Right lobe of liver (tissue), 4 donors: ENCODE measurements around the gene TNXB.
"Not testable (repeated sequence)": the region's sequence is repeated elsewhere in the genome, so short reads cannot be mapped to it uniquely, and the experiment has no call there.

ENCODE experiments used
- POLR2A ChIP-seq: fragments of 450-650 bp; IDR thresholded peaks from one replicate; pipeline ENCODE4 v1.6.1; 2017; ENCODE audit warnings: antibody characterized with exemption, mild to moderate bottlenecking
- TF ChIP-seq, protein P1 (sequence below), 4 donors: fragments of 200-600 bp in 3 of 4; fragments of 450-650 bp in 1 of 4; IDR thresholded peaks; one replicate each; pipeline versions ENCODE4 v1.5.1 to v1.8.0; 2016 to 2022; ENCODE audit warnings: antibody characterized with exemption in 4 of 4, mild to moderate bottlenecking in 2 of 4
- donor health status: DM: no; HTN: no; CAD: no.
- donor health status: DM: no; HTN: no; CAD: no.
- donor health status: DM: no; HTN: yes; CAD: no.

DNA sequence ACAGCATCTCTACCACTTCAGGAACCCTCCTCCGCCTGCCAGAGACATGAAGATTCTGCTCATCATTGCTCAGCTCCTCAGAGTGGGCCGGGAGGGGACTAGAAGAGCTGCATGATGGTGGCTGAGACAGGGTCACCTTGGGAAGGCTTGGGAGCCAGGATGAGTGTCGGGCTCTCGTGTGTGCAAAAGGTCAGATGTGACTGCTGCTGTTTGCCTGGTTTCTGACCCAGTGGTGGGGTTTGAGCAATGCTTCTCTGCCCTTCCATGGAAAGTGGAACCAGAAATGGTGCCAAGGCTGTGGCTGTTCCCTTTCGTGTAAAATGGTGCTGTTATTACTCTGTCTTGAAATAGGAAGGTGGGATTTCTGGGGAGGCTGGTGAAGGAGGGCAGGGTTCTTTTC lies 95.4 kb downstream of the TNXB start:
- TF ChIP-seq, protein P1, sequence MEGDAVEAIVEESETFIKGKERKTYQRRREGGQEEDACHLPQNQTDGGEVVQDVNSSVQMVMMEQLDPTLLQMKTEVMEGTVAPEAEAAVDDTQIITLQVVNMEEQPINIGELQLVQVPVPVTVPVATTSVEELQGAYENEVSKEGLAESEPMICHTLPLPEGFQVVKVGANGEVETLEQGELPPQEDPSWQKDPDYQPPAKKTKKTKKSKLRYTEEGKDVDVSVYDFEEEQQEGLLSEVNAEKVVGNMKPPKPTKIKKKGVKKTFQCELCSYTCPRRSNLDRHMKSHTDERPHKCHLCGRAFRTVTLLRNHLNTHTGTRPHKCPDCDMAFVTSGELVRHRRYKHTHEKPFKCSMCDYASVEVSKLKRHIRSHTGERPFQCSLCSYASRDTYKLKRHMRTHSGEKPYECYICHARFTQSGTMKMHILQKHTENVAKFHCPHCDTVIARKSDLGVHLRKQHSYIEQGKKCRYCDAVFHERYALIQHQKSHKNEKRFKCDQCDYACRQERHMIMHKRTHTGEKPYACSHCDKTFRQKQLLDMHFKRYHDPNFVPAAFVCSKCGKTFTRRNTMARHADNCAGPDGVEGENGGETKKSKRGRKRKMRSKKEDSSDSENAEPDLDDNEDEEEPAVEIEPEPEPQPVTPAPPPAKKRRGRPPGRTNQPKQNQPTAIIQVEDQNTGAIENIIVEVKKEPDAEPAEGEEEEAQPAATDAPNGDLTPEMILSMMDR (IDR thresholded peaks at IDR 0.05): not testable (repeated sequence)
- TF ChIP-seq POLR2A: not testable (repeated sequence)
